ENCODE results near the gene MILR1.

- TF ChIP-seq POLR2A (IDR thresholded peaks at IDR 0.05; ENCODE audit: low read depth, low read length), result no peak
- no peak for TF ChIP-seq TAF1 (IDR thresholded peaks at IDR 0.05; ENCODE audit: borderline replicate concordance, low read depth, low read length)
- TF ChIP-seq POLR2AphosphoS5 (IDR thresholded peaks at IDR 0.05; ENCODE audit: low read depth, low read length), result no peak
Observed at GRCh38 chr17:64477849-64478248, 28.9 kb downstream of the MILR1 start.
